Smooth muscle cell (in vitro differentiated cells): ENCODE results near the gene MT1E. TPM values are rescaled to one million over a fixed set of nuclear protein-coding genes. Genes with fewer than 3 reads are reported as not detected.

ENCODE experiments used
- DNase-seq: peaks from one replicate; lab custom pipeline; 2025; ENCODE audit not compliant: unreplicated experiment; lab: John Stamatoyannopoulos, UW
- H2AFZ ChIP-seq: fragments of 200-600 bp; sonication (generic); 2 replicates; pipeline ENCODE4 v1.6.0; 2016; ENCODE audit warnings: antibody characterized with exemption, low read depth, mild to moderate bottlenecking
- H3F3A ChIP-seq: fragments of 200-600 bp; sonication (generic); 2 replicates; pipeline ENCODE4 v1.6.0; 2017; ENCODE audit warnings: antibody characterized with exemption, low read depth
- H3K27ac ChIP-seq: fragments of 200-600 bp; sonication (generic); 2 replicates; pipeline ENCODE4 v1.5.1; 2016; ENCODE audit warnings: low read depth, mild to moderate bottlenecking
- H3K27me3 ChIP-seq: fragments of 200-600 bp; sonication (generic); 2 replicates; pipeline ENCODE4 v1.6.1; 2016; ENCODE audit warnings: low read depth, mild to moderate bottlenecking
- H3K36me3 ChIP-seq: fragments of 200-600 bp; sonication (generic); 2 replicates; pipeline ENCODE4 v1.5.1; 2016; ENCODE audit warnings: low read depth
- H3K4me1 ChIP-seq: fragments of 200-600 bp; sonication (generic); 2 replicates; pipeline ENCODE4 v1.5.1; 2016; ENCODE audit warnings: low read depth
- H3K4me2 ChIP-seq: fragments of 200-600 bp; sonication (generic); 2 replicates; pipeline ENCODE4 v1.6.0; 2016; ENCODE audit warnings: mild to moderate bottlenecking
- H3K4me3 ChIP-seq: fragments of 200-600 bp; sonication (generic); 2 replicates; pipeline ENCODE4 v1.5.1; 2016; ENCODE audit warnings: mild to moderate bottlenecking
- H3K79me2 ChIP-seq: fragments of 200-600 bp; sonication (generic); 2 replicates; pipeline ENCODE4 v1.6.0; 2016; ENCODE audit warnings: low read depth, mild to moderate bottlenecking
- H3K9ac ChIP-seq: fragments of 200-600 bp; sonication (generic); 2 replicates; pipeline ENCODE4 v1.6.0; 2016; ENCODE audit warnings: low read depth
- H3K9me3 ChIP-seq: fragments of 200-600 bp; sonication (generic); replicated peaks from 2 replicates; pipeline ENCODE4 v1.5.1; 2016; ENCODE audit warnings: low read depth
- H4K20me1 ChIP-seq: fragments of 200-600 bp; sonication (generic); 2 replicates; pipeline ENCODE4 v1.6.0; 2016; ENCODE audit warnings: low read depth
- WGBS: methylation state at CpG from one replicate; pipeline ENCODE4 v1.1.7; 2016; ENCODE audit warnings: low lambda C conversion rate; 5-methylcytosine and 5-hydroxymethylcytosine counted together
- polyA plus RNA-seq: library from polyadenylated mRNA; unstranded; fragments of >200 nt; fragmentation: Nextera tagmentation; extraction: Ambion mirVana; gene quantifications from 2 replicates; pipeline ENCODE4 v1.2.1, GENCODE V29; 2016
- total RNA-seq: library from RNA; depleted of rRNA; stranded (reverse); fragments of >200 nt; gene quantifications from 2 replicates; pipeline ENCODE4 v1.2.3, GENCODE V29; 2014
- TF ChIP-seq, protein P1 (sequence below): fragments of 200-600 bp; sonication (generic); IDR thresholded peaks from 2 replicates; pipeline ENCODE4 v1.5.1; 2017; ENCODE audit warnings: borderline replicate concordance, mild to moderate bottlenecking, antibody characterized with exemption; ENCODE audit not compliant: insufficient read depth, poor library complexity, severe bottlenecking

MT1E gene
- total and polyA plus RNA-seq, 2 experiments from 2014 or later: 2.0 to 10.3 TPM

DNA sequence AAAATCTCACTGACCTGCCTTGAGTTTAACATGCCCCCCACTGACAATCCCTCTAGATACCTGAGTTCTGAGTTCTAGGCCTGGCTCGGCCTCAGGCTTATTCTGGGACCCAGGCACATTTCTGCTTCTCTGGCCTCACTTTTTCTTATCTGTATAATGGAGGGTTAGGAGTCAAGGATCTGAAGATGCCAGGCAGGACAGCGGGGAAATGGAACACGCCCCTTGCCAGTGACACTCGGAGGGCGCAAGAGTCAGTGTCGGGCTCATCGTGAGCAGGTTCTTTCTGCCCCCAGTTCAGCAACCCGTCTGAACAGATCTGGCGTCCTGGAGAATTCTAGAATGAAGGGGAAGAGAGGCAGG lies 36.8 kb upstream of the MT1E start:
- H2AFZ ChIP-seq: no peak overlapping the region
- H3F3A ChIP-seq: no peaks in the 10 kb centered on the region
- no peaks in the 10 kb centered on the region for H3K9me3 ChIP-seq
- no peaks in the 10 kb centered on the region for H3K36me3 ChIP-seq
- no peaks in the 10 kb centered on the region for H3K4me1 ChIP-seq
- peaks cover 76% of the 10 kb centered on the region for H3K27me3 ChIP-seq
- H3K79me2 ChIP-seq: no peaks in the 10 kb centered on the region
- DNase-seq: no peak
- H3K9ac ChIP-seq: no peak overlapping the region
- H3K4me3 ChIP-seq: peak overlapping the region; percentile 34
- 50% methylated on average over 9 of the region's 9 CpGs for WGBS
- TF ChIP-seq, protein P1, sequence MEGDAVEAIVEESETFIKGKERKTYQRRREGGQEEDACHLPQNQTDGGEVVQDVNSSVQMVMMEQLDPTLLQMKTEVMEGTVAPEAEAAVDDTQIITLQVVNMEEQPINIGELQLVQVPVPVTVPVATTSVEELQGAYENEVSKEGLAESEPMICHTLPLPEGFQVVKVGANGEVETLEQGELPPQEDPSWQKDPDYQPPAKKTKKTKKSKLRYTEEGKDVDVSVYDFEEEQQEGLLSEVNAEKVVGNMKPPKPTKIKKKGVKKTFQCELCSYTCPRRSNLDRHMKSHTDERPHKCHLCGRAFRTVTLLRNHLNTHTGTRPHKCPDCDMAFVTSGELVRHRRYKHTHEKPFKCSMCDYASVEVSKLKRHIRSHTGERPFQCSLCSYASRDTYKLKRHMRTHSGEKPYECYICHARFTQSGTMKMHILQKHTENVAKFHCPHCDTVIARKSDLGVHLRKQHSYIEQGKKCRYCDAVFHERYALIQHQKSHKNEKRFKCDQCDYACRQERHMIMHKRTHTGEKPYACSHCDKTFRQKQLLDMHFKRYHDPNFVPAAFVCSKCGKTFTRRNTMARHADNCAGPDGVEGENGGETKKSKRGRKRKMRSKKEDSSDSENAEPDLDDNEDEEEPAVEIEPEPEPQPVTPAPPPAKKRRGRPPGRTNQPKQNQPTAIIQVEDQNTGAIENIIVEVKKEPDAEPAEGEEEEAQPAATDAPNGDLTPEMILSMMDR: no peak
- H3K4me2 ChIP-seq: peak overlapping the region; percentile 78
- no peaks in the 10 kb centered on the region for H4K20me1 ChIP-seq
- no peak overlapping the region for H3K27ac ChIP-seq

DNA sequence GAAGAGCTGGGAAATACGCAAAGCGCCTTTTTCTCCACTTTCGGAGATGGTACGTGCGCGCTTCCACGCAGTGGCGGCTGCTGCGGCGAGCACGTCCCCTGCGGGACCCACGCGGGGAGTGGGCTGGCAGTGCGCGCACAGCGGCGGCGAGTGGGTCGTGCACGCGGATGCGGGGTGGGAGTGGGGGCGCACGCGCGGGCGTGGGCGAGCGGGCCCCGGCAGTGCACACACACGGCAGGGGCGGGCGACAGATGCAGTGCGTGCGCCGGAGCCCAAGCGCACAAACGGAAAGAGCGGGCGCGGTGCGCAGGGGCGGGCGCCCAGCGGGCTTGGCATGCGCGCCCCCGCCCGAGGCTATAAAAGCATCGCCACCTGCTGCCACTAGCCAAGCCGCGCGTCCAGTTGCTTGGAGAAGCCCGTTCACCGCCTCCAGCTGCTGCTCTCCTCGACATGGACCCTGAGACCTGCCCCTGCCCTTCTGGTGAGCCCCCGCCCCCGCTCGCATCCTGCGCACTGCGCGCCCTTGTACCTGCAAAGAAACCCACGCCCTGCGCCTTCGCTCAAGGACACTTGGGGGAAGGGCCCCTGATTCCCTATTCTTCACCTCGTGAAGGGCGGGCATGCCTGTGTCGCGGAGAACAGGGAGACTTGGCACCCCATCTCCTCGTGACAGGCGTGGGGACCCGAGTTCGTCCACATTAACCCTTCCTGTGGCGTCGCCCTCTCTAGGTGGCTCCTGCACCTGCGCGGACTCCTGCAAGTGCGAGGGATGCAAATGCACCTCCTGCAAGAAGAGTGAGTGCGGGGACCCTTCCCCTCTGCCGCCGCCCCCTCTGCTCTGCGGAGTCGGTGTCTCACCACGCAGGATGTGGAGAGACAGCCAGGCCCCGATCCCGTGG lies 36.2 kb upstream of the MT1E start, which contains the start of gene MT3:
MT3 (plus strand) TSS at position 388 of the 899 bp plus-strand sequence; CDS start at position 451, 63 bp downstream.
- no peaks in the 10 kb centered on the region for H3K36me3 ChIP-seq
- peaks cover 76% of the 10 kb centered on the region for H3K27me3 ChIP-seq
- peak within 1 kb of the TSS; percentile 34 for H3K4me3 ChIP-seq
- no peaks in the 10 kb centered on the region for H3K79me2 ChIP-seq
- H3K9ac ChIP-seq: no peak within 1 kb of the TSS
- no peaks in the 10 kb centered on the region for H3K4me1 ChIP-seq
- H2AFZ ChIP-seq: no peak within 1 kb of the TSS
- peak within 1 kb of the TSS; percentile 78 for H3K4me2 ChIP-seq
- TF ChIP-seq, protein P1: no peak
- WGBS: 14% methylated on average over 55 of the region's 87 CpGs
- H3K9me3 ChIP-seq: no peaks in the 10 kb centered on the region
- H4K20me1 ChIP-seq: no peaks in the 10 kb centered on the region
- DNase-seq: no peak
- H3F3A ChIP-seq: no peaks in the 10 kb centered on the region
- no peak within 1 kb of the TSS for H3K27ac ChIP-seq

DNA sequence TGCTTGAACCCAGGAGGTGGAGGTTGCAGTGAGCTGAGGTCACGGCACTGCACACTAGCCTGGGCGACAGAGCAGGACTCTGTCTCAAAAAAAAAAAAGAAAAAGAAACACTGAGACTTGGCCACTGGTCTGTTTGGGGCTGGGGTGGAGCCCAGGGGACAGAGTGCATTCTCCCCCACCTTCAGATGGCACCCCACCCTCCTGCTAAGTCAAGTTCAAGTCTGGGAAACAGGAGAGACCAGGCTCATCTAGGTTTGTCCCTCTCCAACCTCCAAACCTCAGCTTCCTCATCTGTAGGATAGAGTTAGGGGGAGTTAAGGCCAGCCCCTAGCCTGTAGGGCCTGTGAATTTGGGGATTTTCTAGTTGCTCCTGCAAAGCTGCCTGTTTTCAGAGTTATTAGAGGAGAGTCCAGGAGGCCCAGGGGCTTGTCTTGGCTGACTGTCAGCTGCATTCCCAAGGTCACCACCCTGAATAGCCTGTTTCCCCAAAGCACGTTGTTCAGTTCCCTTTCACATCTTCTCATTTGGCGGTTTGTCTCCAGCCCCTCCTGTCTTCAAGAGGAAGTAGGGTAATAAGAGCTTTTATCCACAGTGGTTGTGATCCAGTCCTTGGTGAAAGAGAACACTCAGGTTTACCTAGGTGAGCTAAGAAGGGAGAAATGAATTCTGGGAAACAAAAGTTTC lies 34.1 kb upstream of the MT1E start:
- WGBS: 81% methylated on average over 4 of the region's 4 CpGs

More for the DNA sequence above, 34.1 kb upstream of the MT1E start:
- TF ChIP-seq, protein P1: no peak
- no peaks in the 10 kb centered on the region for H3K79me2 ChIP-seq
- no peak overlapping the region for H3K4me2 ChIP-seq
- H3F3A ChIP-seq: no peaks in the 10 kb centered on the region
- no peak for DNase-seq
- H3K9me3 ChIP-seq: no peaks in the 10 kb centered on the region
- no peak overlapping the region for H3K27ac ChIP-seq
- H3K4me1 ChIP-seq: no peaks in the 10 kb centered on the region
- H3K27me3 ChIP-seq: peaks cover 63% of the 10 kb centered on the region
- no peaks in the 10 kb centered on the region for H3K36me3 ChIP-seq
- H3K9ac ChIP-seq: no peak overlapping the region
- no peak overlapping the region for H2AFZ ChIP-seq
- no peak overlapping the region for H3K4me3 ChIP-seq
- no peaks in the 10 kb centered on the region for H4K20me1 ChIP-seq
